Neural progenitor cell (in vitro differentiated cells): ENCODE data around the gene FBXL17.

Experiments used
- EZH2phosphoT487 ChIP-seq: fragments of 200-600 bp; sonication (generic); IDR thresholded peaks from 2 replicates; pipeline ENCODE4 v1.6.1; 2017; ENCODE audit warnings: antibody characterized with exemption
- TF ChIP-seq, protein P1 (sequence below): fragments of 200-600 bp; sonication (generic); IDR thresholded peaks from 2 replicates; pipeline ENCODE4 v1.5.1; 2017; ENCODE audit warnings: antibody characterized with exemption, mild to moderate bottlenecking

DNA sequence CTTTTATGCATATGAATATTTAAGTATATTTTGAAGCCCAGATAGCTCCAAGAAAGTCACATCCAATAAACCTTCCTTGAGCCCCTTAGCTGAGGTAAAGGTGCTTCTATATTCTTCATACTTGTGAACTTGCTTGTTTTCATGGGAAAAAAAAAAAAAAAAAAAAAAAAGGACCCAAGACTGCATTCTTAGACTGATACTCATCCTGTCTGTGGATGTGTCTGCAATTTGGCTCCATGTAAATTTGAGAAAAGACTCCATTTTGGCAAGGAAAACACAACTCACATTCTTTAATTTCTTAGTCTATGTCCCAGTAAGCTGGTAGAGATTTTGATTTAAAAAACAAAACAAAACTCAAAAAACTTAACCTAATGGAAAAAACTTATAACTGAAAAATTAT is 238.3 kb downstream of the FBXL17 start:
- TF ChIP-seq, protein P1, sequence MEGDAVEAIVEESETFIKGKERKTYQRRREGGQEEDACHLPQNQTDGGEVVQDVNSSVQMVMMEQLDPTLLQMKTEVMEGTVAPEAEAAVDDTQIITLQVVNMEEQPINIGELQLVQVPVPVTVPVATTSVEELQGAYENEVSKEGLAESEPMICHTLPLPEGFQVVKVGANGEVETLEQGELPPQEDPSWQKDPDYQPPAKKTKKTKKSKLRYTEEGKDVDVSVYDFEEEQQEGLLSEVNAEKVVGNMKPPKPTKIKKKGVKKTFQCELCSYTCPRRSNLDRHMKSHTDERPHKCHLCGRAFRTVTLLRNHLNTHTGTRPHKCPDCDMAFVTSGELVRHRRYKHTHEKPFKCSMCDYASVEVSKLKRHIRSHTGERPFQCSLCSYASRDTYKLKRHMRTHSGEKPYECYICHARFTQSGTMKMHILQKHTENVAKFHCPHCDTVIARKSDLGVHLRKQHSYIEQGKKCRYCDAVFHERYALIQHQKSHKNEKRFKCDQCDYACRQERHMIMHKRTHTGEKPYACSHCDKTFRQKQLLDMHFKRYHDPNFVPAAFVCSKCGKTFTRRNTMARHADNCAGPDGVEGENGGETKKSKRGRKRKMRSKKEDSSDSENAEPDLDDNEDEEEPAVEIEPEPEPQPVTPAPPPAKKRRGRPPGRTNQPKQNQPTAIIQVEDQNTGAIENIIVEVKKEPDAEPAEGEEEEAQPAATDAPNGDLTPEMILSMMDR = no peak
- TF ChIP-seq EZH2phosphoT487 = no peak
